ENCODE data around the gene CDC14B.
"Not testable (repeated sequence)": the region's sequence is repeated elsewhere in the genome, so short reads cannot be mapped to it uniquely, and the experiment has no call there.

CDC14B gene

DNA sequence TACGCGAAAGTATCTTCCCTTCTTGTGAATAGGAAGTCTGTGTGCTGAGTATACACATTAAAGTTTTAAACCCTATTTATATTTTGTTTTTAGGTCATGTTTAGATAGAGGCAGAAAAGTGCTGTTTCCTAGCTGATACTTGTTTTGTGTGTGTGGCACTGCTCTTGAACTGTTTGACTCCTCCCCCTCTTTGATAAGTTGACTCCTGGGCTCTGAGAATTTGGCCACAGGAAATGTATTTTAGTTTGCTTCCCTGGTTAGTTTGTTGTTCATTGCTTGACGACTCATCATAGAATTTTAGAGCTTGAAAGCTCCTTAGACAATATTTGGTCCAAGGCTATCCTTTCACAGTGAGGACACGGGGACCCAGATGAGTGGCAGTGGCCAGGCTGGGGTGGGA, 2.0 kb upstream of the CDC14B start:
- DNase-seq = no peak

DNA sequence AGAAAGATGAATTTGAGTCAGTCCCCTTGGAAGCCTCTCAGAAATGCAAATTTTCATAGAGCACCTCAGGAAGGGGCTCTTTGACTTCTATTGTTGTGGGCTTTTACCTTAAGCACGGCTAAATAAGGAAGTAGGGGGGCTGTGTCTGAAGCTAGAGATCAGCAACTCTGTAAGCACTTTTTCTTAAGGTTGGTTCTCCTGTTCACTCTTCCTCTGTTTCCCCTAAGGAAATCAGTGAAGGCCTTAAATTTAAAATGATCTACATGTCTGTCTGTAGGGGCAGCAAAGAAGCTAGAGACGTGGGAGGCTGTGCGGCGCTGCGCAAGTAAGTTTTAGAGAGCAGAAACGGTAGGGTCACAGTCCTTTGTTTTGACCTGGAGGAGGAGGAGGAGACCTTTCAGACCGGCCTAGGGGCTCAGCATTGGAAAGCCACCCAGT, 1.2 kb upstream of the CDC14B start:
- no peak for DNase-seq

DNA sequence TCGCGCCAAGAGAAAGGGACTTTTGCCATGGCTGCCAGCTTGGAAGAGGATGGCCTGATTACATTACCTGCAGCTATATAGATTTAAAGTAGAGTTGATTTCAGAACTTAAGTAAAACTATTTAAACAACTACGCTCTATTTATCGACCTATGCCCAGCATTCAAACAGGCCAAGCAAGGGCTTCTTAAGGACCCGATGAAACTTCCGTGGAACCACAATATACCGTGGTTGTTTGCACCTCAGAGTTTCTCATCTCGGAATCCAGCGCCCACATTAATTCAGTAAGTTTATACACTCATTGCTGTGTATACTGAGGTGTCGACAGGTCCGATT, 505 bp upstream of the CDC14B start:
- DNase-seq = no peak

DNA sequence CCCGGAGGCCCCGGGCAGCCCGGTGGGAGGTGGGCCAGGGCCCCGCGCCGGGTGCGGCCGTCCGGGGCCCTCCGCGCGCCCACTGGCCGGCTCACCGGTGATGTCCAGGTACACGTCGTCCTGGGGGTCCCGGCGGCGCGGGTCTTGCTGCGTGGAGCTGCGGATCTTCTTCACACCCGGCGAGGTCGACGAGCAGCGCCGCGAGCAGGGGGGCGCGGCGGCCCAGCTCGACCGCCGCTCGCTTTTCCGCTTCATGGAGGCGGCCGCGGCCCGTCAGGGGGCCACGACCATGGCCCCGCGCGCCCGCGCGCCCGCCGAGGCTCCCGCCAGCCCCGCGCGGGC, 548 bp downstream of the CDC14B start:
- DNase-seq = no peak

DNA sequence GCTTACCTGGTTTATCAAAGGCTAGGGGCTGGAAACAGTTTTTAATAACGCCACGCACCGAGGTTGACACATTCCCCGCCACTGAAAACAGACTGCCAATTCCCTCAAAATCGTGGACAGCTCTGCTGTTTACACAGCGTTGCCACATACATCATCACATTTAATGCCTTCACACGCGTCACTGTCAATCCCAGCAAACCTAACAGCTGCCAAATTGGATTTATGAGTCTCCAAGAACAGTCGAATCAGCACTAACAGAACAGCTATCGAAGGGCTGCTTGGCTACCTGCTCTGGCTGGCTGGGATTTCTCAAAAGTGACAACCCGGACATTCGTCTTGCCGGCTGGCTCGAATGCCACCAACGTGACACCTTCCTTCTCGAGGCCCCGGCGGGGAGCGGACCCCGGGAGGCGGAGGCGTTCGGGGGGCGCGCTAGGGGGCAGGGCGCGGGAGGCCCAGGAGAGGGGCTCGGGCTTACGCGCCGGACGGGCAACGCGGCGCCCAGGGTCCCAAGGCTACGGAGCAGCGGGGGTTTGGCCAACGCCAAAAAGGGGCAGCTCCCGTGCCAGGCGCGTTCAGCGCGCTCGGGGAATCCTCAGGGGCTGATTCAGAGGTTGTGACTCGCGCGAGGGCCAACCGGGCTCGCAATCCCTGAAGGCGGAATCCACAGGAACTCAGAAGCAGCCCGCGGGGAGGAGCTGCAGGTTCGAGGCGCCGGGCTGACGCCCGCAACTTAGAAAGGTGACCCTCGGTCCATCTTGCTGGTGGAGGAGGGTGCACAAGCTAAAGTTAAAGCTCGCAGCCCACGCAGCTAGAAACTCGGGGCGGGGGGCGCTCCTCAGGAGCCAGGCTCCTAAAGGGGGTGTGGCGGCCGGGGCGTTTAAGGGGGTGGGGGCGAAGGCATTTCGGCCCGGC, 1.2 kb downstream of the CDC14B start:
- peak; percentile 7 for DNase-seq

DNA sequence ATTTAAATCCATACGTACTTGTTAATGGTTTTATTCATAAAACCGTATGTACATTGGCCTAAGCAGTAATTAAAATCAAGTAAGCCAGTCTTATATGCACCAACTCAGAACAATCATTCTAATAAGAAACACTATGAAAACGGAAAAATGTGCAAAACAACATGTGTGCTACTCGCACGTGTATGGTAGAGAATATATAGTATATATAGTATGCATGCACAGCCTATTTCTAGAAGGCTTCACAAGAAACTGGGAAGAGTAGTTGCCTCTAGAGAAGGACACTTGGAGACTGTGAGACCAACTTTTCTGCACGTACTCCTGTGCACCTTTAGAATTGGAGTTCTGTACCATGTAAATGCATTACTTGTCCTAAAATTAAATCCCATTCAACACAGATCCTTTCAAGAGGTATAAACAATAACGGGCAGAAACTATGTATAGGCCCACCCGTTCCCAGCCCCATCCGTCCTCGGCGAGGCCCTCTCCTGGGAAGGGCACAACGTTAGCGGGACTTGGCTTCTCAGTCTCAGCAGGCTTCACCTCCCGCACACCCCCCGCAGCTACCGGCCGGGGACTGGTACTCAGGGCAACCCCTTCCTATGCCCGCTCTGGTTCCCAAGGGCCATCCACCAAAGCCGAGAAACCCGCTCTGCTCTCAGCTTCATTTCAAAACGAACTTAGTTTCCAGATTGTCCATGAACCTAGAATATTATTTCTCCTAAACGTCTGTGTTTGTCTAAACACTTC, 2.0 kb downstream of the CDC14B start:
- no peak for DNase-seq

DNA sequence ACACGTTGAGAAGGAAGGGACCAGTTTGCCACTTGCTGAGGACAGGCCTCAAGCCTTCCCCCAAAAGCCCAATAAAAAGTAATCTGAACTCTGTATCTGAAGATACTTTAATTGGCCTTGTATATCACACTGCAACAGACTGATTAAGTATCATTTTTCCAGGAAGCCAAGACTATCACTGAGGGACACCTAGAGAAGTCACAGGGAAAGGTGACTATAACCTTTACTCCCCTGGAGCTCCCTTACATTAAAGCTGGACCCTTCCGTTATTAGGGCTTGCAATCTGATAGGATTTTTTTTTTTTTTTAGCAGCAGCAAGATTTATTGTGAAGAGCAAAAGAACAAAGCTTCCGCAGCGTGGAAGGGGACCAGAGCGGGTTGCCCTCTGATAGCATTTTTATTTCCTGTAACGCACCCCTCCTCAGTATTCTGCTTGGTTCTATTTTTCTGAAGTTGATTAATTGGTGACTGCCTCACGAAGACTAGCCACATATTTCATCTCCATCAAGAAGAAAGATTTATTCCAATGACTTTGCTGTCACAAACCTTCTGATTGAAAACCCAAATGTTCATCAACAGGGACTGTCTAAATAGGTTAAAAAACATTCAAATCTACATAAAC, 2.7 kb downstream of the CDC14B start:
- no peak for DNase-seq

DNA sequence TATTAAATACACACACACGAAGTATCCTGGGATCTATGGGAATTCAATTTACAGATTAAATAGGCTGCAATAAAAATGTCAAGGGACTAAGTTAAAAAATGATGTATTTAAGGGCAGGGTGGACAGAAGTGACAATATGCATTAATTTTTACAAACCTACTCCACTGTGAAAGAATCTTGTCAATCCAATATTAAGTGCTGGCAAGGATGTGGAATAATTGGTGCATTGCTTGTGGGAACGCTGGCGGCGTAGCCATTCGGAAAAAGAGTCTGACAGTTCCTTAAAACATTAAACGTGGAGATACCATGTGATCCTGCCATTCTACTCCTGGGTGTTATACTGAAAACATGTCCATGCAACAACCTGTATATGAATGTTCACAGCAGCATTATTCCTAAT, 4.2 kb downstream of the CDC14B start:
- no peak for DNase-seq

DNA sequence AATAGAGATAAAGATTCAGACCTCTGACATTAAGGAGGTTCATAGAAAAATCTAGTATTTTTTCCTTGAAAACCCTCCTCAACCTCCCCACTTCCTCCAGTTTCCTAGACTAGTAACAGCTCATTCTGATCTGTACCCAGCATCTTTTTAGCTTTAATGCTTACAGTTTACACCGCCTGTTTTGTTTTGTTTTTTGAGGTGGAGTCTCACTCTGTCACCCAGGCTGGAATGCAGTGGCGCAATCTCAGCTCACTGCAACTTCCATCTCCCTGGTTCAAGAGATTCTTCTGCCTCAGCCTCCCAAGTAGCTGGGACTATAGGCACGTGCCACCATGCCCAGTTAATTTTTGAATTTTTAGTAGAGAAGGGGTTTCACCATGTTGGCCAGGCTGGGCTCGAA, 5.0 kb downstream of the CDC14B start:
- not testable (repeated sequence) for DNase-seq

DNA sequence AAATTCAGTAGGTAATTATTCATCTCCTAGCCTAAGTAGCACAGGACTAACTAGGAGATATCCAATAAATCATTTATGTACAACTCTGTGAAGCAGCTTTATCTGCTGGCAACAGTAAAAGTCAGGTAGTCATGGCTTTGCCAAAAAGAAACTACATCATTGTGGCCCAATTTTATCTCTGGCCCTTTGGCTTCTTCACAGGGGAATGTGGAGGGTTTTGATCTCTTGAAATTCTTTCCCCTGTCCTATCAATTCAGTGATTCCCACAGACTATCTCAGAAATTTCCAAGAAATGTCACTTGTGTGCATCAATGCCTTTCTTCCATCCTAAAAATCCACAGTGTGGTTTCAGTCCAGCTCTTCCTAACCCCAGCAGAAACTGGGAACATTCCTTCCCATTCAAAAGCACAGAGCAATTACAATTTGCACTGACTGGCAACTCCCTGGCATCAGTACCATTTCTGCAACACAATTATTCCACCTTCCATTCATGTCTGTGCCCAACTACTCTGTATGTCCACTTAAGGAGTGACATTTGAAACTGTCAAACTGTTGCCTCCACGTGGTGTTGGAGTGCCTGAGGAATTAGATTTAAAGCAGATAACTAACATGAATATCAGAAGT, 6.6 kb downstream of the CDC14B start:
- DNase-seq = no peak

DNA sequence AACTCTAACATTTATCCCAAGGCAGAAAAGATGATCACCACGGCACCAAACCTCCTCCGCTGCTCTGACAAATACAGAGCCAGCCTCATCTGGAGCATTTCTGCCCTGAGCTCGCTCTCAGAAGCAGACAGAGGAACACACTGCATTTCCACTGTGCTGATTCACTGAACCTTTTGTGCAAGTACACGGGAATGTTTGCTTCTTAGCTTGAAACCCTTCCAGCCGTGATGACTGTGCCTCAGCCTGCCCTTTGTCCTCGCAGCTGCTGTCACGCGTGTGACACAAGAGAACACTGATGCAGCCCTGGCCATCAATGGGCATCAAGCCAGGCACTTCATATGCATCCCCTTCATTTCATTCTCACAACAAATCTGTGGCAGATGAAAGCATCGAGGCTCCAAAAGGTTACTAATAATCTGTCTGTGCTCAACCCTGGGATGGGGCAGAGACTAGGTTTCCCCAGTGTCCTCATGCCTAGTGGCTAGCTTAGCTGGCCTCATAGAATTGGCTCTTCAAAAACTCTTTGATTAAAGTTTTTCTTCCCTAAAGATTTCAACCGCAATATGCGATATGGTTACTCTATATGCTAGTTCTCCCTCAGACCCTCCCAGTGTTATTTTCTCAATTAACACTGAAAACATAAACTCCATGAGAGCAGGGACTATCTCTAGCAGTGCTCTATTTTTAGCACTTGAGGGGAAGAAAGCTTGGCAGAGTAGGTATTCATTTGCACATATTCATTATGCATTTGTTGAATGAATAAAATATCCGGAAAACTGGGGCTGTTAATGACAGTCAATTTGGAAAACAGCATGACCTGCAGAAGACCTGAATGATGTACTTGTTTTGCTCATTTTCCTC, 7.3 kb downstream of the CDC14B start:
- DNase-seq = no peak

DNA sequence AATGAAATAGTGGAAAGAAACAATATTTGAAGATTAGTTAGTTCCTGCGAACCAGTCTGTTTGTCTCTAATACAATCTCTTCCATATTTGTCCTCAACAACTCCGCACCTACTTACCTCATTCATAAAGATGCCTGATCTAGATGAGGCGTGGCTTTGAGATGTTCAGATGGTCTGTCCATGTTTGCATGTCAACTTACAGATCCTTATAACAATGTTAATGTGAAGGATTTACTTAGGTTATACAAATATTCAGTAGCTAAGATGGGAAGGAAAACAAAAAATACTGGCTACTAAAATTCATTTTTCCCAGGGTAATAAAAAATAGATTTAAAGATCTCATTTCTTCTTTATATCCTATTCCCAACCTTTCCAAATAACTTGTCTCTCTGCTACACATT, 8.3 kb downstream of the CDC14B start:
- DNase-seq = no peak

DNA sequence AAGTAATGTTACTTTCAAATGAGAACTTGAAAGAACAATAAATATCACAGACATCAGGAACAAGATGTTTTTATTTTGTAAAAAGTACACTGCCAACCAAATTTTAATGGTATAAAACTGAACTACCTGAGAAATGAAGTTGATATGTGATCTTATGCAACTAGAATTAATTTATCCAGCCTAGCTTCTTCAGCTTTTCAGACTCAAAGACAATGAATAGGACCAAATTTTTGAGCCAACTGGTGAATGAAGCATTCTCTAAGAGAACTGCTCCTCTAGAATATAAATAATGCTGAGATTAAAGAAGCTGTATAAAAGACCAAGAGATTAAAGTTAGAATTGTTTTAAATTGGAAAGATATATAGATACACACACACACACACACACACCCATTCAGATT, 9.9 kb downstream of the CDC14B start:
- no peak for DNase-seq

DNA sequence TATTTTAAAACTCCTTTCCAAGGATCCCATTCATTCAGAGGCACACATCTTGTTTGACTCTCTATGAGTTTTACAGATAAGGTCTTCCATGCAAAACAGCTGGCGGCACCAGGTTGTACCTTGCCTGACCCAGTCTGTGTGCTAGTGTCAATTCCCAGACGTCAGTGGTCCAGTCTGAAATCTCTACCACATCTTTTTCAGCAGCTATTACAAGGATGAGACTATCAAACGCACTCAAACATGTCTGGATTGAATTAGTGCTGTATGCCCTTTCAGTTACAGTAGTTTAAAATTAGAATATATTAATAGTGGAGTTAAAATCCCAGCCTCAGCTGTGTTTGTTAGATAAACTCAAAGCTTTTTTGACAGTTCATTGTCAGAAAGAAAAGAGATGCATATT, 11.7 kb downstream of the CDC14B start:
- DNase-seq = no peak

DNA sequence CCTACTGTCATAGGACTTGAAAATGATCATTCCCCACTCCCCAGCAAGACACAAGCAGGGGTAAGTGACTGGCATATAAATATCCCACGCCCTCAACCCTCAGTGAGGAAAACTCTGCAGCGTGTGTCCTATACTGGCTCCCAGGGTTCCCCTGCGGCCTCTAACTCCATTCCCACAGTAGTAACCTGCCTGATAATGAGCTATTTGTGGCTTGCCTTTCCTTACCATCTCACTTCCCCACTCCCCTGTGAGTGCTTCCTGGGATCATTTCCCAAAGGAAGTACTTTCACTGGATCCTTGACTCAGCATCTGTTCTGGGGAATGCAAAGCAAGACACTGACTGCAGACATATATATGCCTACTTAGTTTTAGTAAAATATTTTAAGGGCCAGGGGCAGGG, 14.3 kb downstream of the CDC14B start:
- DNase-seq = no peak

DNA sequence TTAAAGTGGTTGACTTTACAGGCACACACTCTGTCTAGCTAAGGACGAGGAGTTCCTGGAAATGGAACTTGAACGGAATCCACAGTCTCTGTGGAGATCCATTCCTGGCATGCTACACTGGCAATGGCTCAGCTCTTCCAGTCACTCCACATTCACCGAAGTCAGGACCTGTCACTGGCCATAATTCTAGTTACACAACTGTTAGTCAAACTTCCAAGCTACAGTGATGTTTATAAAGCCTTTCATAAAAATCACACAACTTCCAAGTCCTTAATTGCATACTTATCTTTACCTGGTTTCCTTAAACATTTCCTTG, 15.7 kb downstream of the CDC14B start:
- no peak for DNase-seq

DNA sequence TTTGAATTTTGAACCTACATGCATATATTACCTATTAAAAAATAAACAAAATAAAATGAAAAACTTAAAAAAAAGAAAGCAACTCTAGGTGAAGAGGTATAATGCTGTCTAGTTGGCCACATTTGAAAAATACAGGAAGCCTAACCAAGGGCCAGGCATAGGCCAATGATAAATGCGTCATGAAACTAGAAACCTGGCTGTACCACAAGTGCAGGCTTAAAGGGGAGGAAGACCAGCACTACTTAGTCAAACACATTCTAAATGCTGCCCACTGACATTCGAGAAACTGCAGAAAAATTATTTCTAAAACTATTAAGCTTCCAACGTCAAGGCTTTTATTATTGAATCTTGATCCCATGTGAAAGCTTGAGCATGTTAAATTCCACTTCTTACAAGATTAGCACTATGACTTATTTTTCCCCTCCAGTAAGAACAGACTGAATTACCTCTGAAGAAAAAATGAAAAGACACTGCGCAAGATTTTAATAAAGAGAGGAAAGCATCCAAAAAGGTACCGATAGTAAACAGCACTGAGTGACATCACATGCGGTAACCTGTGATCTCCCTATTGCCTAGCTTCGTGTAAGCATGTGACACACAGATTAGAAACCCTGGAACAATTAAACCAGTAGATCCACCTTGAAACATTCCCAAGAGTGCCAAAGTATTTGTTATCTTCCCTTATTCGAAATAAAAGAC, 16.2 kb downstream of the CDC14B start:
- no peak for DNase-seq

DNA sequence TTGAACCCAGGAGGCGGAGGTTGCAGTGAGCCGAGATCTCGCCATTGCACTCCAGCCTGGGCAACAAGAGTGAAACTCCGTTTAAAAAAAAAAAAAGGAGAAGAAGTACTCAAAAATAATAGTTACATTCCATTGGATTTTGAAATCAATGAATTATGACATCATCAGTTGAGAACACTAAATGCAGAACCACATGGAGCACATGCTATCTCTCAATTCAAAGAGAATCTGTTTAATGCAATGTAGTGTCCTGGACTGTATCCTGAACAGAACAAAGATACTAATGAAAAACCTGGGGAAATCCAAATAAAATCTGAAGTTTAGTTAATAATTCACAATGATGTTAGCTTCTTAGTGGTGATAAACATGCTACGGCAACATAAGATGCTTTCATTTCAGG, 20.3 kb downstream of the CDC14B start:
- no peak for DNase-seq

DNA sequence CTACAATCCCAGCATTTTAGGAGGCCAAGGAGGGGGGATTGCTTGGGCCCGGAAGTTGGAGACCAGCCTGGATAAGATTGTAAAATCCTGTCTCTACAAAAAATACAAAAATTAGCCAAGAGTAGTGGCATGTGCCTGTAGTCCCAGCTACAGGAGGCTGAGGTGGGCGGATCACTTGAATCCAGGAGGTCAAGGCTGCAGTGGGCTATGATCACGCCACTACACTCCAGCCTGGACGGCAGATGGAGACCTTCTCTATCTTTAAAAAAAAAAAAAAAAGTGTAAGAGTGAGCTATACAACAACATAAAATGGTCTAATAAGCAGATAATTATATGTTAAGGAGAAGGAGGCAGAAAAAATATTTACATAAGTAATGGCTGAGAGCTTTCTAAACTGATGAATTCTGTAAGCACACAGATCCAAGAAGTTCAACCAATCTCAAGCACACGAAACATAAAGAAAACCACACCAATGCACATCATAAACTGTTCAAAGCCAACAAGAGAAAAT, 23.0 kb downstream of the CDC14B start:
- no peak for DNase-seq

DNA sequence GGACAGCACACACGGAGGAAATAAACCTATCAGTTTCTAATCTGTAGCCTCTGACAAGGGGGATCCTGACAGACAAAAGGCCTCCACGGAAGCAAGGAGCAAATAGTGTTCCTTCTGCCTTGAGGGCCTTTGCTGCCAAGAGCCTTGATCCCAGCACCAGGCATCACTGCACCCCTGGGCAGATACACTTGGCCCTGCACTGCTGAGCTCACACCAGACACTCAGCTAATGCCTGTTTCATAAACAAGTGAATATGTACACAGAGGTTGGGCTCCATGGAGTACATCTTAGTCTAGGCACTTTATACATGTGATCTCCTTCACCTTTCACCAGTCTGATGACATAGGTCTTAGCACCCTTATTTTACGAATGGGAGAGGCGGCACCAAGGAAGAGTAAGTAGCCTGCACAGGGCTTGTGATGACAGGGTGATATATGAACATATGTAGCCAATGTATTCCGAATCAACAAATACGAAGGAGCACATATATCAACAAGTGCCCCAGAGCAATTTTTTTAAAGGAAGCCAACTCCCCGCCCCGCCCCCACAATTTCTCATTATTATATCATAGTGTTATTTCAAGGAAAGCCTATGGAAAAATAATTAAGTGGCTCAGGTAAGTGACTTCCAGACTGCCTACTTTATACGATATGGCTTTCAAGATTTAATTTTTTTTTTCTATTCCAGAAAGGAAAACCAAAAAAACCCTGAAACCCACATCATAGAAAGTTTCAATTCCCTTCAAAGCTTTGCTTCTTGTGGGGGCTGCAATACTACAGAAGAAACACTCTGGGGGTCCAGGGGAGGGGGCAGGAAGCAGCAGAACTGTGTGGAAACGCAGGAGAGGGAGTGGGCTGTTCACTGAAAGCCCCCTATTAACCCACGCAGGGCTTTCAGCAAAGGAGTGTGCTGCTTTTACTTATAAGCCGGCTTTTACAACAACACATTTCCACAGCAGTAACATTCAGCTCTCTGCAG, 32.0 kb downstream of the CDC14B start:
- no peak for DNase-seq

DNA sequence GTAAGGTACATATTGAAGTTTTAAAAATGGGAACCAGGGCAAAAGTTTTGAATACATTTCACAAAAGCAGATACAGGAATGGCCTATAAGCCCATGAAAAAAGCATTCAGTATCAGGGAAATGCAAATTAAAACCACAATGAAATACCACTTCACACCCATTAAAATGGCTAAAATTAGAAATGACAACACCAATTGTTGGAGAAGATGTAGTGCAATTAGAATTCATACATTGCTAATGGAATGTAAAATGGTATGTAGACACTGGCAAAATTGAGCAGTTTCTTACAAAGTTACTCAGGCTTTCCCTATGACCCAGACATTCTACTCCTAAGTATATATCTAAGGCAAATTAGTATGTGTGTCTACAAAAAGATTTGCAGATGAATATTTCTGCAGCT, 34.2 kb downstream of the CDC14B start:
- no peak for DNase-seq
